ENCODE measurements around the gene GPC6. TPM values are rescaled to one million over a fixed set of nuclear protein-coding genes. Genes with fewer than 3 reads are reported as not detected.

The GPC6 gene
- total and polyA plus RNA-seq, 2 experiments from 2014 or later: 26.0 to 92.8 TPM

DNA sequence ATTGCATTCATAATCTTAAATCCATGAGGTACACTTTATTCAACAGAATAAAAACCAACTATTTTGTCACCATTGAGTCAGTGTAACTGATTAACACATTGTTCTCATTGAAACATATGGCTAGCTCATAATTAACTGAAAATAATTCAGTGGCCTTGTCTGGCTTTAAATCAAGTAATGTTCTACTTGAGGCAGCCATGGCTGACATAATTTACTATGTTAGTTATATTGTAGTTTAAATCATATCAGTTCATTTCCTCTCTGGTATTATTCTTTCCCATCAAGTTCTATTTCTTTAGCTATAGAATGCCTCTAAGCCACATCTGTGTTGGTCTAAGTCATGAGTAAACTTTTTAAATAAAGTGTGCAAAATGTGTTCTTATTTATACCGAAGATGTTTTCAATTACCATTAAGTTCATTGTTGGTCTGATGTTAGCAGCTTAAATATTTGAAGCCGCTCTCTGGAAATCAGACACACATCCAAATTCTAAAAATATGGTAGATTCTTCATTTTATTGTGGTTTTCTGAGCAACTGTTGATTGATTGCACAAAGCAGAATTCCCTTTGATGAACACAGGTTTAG lies 393.7 kb downstream of the GPC6 start:
- DNase-seq (ENCODE audit: low spot score): no peak
- Histone ChIP-seq H3K36me3 (replicated peaks; ENCODE audit: insufficient read depth, low read depth) (no peaks in the 10 kb centered on the region), H3K27ac (no peak overlapping the region), H3K9me2 (replicated peaks; ENCODE audit: insufficient read depth) (no peaks in the 10 kb centered on the region), H3K9me3 (ENCODE audit: low read depth) (no peaks in the 10 kb centered on the region), H4K20me1 (ENCODE audit: insufficient read depth, poor library complexity, severe bottlenecking) (no peaks in the 10 kb centered on the region), H2AFZ (no peak overlapping the region), H3K4me3 (no peak overlapping the region), H3K79me2 (peaks cover 11% of the 10 kb centered on the region), H3K4me2 (no peak overlapping the region), H3K4me1 (ENCODE audit: insufficient read depth) (no peaks in the 10 kb centered on the region), H3K27me3 (no peaks in the 10 kb centered on the region)
- WGBS (ENCODE audit: low lambda C conversion rate, missing lambda C conversion rate): 53% methylated on average over 2 of the region's 2 CpGs
- TF ChIP-seq, protein P1, sequence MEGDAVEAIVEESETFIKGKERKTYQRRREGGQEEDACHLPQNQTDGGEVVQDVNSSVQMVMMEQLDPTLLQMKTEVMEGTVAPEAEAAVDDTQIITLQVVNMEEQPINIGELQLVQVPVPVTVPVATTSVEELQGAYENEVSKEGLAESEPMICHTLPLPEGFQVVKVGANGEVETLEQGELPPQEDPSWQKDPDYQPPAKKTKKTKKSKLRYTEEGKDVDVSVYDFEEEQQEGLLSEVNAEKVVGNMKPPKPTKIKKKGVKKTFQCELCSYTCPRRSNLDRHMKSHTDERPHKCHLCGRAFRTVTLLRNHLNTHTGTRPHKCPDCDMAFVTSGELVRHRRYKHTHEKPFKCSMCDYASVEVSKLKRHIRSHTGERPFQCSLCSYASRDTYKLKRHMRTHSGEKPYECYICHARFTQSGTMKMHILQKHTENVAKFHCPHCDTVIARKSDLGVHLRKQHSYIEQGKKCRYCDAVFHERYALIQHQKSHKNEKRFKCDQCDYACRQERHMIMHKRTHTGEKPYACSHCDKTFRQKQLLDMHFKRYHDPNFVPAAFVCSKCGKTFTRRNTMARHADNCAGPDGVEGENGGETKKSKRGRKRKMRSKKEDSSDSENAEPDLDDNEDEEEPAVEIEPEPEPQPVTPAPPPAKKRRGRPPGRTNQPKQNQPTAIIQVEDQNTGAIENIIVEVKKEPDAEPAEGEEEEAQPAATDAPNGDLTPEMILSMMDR (IDR thresholded peaks at IDR 0.05; ENCODE audit: poor library complexity): no peak
- TF ChIP-seq EZH2 (IDR thresholded peaks at IDR 0.05; ENCODE audit: borderline replicate concordance): no peak
- no peak for TF ChIP-seq EZH2phosphoT487 (IDR thresholded peaks at IDR 0.05; ENCODE audit: low read depth, severe bottlenecking, unreplicated experiment)

DNA sequence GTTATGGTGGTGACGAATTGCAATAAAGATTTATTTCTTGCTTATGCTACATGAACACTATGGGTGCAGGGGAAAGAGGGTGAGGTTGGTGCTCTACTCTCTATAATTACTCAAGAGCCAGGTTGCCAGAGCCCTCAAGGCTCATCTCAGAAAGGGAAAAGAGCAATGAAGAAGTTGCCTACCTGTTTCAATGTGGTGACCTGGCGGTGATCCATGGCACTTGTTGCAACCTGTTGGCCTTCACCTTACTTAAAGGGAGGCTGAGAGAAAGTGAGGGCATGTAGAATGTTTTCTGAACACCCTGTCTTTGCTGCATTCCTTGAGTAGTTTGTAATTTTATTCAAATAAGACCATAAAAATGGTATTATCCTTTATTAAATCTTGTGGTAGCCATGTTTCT lies 394.4 kb downstream of the GPC6 start:
- Histone ChIP-seq H3K4me3 (no peak overlapping the region), H3K27ac (no peak overlapping the region), H4K20me1 (ENCODE audit: insufficient read depth, poor library complexity, severe bottlenecking) (no peaks in the 10 kb centered on the region), H3K79me2 (peaks cover 11% of the 10 kb centered on the region), H3K9me2 (replicated peaks; ENCODE audit: insufficient read depth) (no peaks in the 10 kb centered on the region), H2AFZ (no peak overlapping the region), H3K36me3 (replicated peaks; ENCODE audit: insufficient read depth, low read depth) (no peaks in the 10 kb centered on the region), H3K9me3 (ENCODE audit: low read depth) (no peaks in the 10 kb centered on the region), H3K4me2 (no peak overlapping the region), H3K4me1 (ENCODE audit: insufficient read depth) (no peaks in the 10 kb centered on the region), H3K27me3 (no peaks in the 10 kb centered on the region)
- no peak for DNase-seq (ENCODE audit: low spot score)
- WGBS (ENCODE audit: low lambda C conversion rate, missing lambda C conversion rate): 97% methylated on average over 2 of the region's 2 CpGs
- TF ChIP-seq EZH2phosphoT487 (IDR thresholded peaks at IDR 0.05; ENCODE audit: low read depth, severe bottlenecking, unreplicated experiment) (no peak), EZH2 (IDR thresholded peaks at IDR 0.05; ENCODE audit: borderline replicate concordance) (no peak)
- TF ChIP-seq, protein P1 (IDR thresholded peaks at IDR 0.05; ENCODE audit: poor library complexity): no peak

DNA sequence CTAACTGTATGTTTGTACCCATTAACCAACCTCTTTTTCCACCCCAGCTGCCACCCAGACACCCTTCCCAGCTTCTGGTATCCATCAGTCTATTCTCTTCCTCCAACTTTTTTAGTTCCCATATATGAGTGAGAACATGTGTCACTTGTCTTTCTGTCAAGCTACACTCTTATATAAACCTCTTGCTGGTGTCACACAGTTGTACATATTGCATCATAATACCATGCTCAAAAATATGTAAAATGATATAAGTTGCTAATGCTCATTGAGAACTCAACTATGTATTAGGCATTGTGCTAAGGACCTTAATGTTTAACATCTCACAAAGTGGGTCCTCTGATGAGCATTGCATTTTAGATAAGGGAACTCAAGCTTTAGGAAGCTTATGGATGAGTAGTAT lies 395.4 kb downstream of the GPC6 start:
- H3K9me2 ChIP-seq (replicated peaks; ENCODE audit: insufficient read depth): no peaks in the 10 kb centered on the region
- no peaks in the 10 kb centered on the region for H3K4me1 ChIP-seq (ENCODE audit: insufficient read depth)
- no peaks in the 10 kb centered on the region for H3K27me3 ChIP-seq
- no peaks in the 10 kb centered on the region for H4K20me1 ChIP-seq (ENCODE audit: insufficient read depth, poor library complexity, severe bottlenecking)
- no peak overlapping the region for H3K27ac ChIP-seq
- no peaks in the 10 kb centered on the region for H3K36me3 ChIP-seq (replicated peaks; ENCODE audit: insufficient read depth, low read depth)
- H3K79me2 ChIP-seq: peaks cover 14% of the 10 kb centered on the region
- H2AFZ ChIP-seq: no peak overlapping the region
- no peak for DNase-seq (ENCODE audit: low spot score)
- no peak overlapping the region for H3K4me3 ChIP-seq
- TF ChIP-seq EZH2 (IDR thresholded peaks at IDR 0.05; ENCODE audit: borderline replicate concordance) (no peak), EZH2phosphoT487 (IDR thresholded peaks at IDR 0.05; ENCODE audit: low read depth, severe bottlenecking, unreplicated experiment) (no peak)
- TF ChIP-seq, protein P1 (IDR thresholded peaks at IDR 0.05; ENCODE audit: poor library complexity): no peak
- no peaks in the 10 kb centered on the region for H3K9me3 ChIP-seq (ENCODE audit: low read depth)
- H3K4me2 ChIP-seq: no peak overlapping the region
